Activated CD8-positive, alpha-beta memory T cell treated with anti-CD3 and anti-CD28 coated beads, Interleukin-2, amount 50 U/mL, for 48 hours (primary cell): ENCODE data around the gene NSFL1C.
"Not testable (repeated sequence)": the region's sequence is repeated elsewhere in the genome, so short reads cannot be mapped to it uniquely, and the experiment has no call there.

Experiments
- DNase-seq: peaks from one replicate; pipeline ENCODE4 v3.0.0-alpha.2; 2020

NSFL1C gene

GRCh38 chr20:1420066-1420465 lies 46.6 kb downstream of the NSFL1C start:
- DNase-seq: no peak

- DNase-seq: no peak
Observed at GRCh38 chr20:1418350-1418749, 48.3 kb downstream of the NSFL1C start.

- no peak for DNase-seq
Observed at GRCh38 chr20:1417790-1418189, 48.9 kb downstream of the NSFL1C start.

- DNase-seq: no peak
Observed at GRCh38 chr20:1417273-1417672, 49.4 kb downstream of the NSFL1C start.

- no peak for DNase-seq
Observed at GRCh38 chr20:1415667-1416468, 50.8 kb downstream of the NSFL1C start.

GRCh38 chr20:1414982-1415381 lies 51.7 kb downstream of the NSFL1C start:
- no peak for DNase-seq

- no peak for DNase-seq
Observed at GRCh38 chr20:1405801-1406200, 60.8 kb downstream of the NSFL1C start.

- no peak for DNase-seq
Observed at GRCh38 chr20:1403624-1404023, 63.0 kb downstream of the NSFL1C start.

- no peak for DNase-seq
Observed at GRCh38 chr20:1402149-1402548, 64.5 kb downstream of the NSFL1C start.

GRCh38 chr20:1401451-1401907 lies 65.2 kb downstream of the NSFL1C start:
- no peak for DNase-seq

GRCh38 chr20:1399678-1400366 lies 66.8 kb downstream of the NSFL1C start:
- DNase-seq: not testable (repeated sequence)

- not testable (repeated sequence) for DNase-seq
Observed at GRCh38 chr20:1398185-1398584, 68.5 kb downstream of the NSFL1C start.

GRCh38 chr20:1397710-1398109 lies 68.9 kb downstream of the NSFL1C start:
- DNase-seq: no peak

GRCh38 chr20:1396702-1397101 lies 69.9 kb downstream of the NSFL1C start:
- DNase-seq: no peak

GRCh38 chr20:1396264-1396663 lies 70.4 kb downstream of the NSFL1C start:
- DNase-seq: no peak

- DNase-seq: no peak
Observed at GRCh38 chr20:1394686-1395085, 72.0 kb downstream of the NSFL1C start.

- no peak for DNase-seq
Observed at GRCh38 chr20:1393507-1393882, 73.2 kb downstream of the NSFL1C start.

- peak; percentile 95 for DNase-seq
Observed at GRCh38 chr20:1392693-1393506, 73.7 kb downstream of the NSFL1C start, which contains the start of gene FKBP1A. FKBP1A (minus strand) TSS chr20:1393054; CDS start chr20:1392998, 56 bp downstream.

GRCh38 chr20:1392443-1392692 lies 74.3 kb downstream of the NSFL1C start:
- no peak for DNase-seq
